Measurements from ENCODE around the gene GNMT.
A peak's percentile ranks its signal among the peaks of the same experiment; 100 is the strongest.

Gene GNMT

DNA sequence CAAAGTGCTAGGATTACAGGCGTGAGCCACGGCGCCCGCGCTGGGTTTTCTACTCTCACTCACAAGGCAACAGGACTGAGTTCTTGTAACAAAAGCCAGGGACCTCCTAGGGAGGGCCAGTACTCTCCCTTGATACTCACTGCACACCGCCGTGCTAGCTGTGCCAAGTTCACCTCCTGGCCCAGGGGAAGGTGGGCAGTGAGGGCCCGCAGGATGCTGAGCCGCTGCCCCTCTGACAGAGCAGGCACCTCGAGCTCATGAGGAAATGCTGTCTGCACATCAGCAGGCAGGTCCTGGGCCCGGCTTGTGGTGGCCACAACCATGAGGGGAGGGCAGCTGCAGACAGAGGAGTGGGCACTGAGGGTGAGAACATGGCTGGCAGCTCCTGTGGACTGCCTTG lies 6.7 kb downstream of the GNMT start:
- TF ChIP-seq, protein P1, sequence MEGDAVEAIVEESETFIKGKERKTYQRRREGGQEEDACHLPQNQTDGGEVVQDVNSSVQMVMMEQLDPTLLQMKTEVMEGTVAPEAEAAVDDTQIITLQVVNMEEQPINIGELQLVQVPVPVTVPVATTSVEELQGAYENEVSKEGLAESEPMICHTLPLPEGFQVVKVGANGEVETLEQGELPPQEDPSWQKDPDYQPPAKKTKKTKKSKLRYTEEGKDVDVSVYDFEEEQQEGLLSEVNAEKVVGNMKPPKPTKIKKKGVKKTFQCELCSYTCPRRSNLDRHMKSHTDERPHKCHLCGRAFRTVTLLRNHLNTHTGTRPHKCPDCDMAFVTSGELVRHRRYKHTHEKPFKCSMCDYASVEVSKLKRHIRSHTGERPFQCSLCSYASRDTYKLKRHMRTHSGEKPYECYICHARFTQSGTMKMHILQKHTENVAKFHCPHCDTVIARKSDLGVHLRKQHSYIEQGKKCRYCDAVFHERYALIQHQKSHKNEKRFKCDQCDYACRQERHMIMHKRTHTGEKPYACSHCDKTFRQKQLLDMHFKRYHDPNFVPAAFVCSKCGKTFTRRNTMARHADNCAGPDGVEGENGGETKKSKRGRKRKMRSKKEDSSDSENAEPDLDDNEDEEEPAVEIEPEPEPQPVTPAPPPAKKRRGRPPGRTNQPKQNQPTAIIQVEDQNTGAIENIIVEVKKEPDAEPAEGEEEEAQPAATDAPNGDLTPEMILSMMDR (IDR thresholded peaks at IDR 0.05; ENCODE audit: insufficient read depth, low read depth, low read length, missing control alignments), result no peak
- H3K4me3 ChIP-seq (ENCODE audit: low read length), result no peak overlapping the region
- DNase-seq (ENCODE audit: low read depth), result no peak

DNA sequence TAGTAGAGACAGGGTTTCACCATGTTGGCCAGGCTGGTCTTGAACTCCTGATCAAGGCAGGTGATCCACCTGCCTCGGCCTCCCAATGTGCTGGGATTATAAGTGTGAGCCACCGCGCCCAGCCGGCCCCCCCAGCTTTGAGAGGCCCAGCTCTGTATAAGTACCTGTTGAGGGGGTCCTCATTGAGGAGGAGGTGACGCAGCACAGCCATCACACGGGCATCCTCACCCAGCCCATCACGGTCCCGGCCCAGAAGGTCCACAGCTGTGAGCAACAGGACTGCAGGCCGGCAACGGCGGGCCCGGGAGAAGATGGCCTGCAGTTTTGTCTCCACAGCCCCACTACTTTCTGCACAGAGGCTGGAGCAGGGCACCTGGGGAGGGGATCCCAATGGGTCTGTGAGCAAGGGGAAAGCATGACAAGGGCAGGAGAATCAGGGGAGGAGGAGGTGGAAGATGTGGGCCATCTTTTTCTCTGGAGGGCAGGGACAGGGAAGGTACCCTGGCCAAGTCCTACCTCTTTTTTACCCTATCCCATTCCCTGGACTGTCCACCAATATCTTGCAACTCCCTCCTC lies 7.7 kb downstream of the GNMT start:
- no peak overlapping the region for H3K4me3 ChIP-seq (ENCODE audit: low read length)
- DNase-seq (ENCODE audit: low read depth), result no peak
- TF ChIP-seq, protein P1 (IDR thresholded peaks at IDR 0.05; ENCODE audit: insufficient read depth, low read depth, low read length, missing control alignments), result no peak

DNA sequence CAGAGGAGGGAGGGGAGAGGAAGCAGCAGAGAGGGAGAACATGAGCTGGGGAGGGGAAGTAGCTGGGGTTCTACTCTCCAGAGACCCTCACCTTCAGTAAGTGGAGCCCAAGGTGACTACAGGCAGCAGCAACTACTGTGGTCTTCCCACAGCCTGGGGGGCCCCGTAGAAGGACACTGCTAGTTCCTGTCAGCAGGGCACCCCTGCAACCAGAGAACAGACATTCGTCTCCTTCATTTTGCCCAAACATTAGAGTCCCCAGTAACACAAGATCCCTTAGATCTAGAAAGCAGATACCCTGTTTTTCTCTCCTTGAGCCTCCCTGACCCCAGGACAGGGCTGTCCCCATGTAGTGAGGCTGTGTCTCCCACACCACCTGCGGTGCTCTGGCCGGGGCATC lies 8.2 kb downstream of the GNMT start:
- no peak for DNase-seq (ENCODE audit: low read depth)
- TF ChIP-seq, protein P1 (IDR thresholded peaks at IDR 0.05; ENCODE audit: insufficient read depth, low read depth, low read length, missing control alignments), result no peak
- H3K4me3 ChIP-seq (ENCODE audit: low read length), result no peak overlapping the region

DNA sequence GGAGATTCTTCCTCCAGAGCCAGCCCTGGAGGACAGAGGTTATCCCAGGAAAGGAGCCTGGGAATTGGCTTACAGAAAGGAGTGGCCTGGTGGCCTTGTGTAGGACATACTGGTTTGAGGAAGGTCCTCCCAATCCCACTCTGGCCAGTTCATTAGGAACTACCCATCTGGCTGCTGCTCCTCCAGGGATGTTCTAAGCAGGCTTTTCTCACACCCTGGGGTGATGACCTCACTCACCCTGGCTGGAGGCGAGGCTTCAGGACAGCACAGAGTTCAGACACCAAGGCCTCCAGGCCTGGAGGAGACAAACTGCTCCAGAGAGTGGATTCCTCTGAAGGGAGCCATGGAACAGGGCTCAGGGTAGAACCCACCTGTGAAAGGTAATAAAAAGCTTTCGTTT lies 8.9 kb downstream of the GNMT start:
- no peak overlapping the region for H3K4me3 ChIP-seq (ENCODE audit: low read length)
- TF ChIP-seq, protein P1 (IDR thresholded peaks at IDR 0.05; ENCODE audit: insufficient read depth, low read depth, low read length, missing control alignments), result no peak
- DNase-seq (ENCODE audit: low read depth), result no peak

DNA sequence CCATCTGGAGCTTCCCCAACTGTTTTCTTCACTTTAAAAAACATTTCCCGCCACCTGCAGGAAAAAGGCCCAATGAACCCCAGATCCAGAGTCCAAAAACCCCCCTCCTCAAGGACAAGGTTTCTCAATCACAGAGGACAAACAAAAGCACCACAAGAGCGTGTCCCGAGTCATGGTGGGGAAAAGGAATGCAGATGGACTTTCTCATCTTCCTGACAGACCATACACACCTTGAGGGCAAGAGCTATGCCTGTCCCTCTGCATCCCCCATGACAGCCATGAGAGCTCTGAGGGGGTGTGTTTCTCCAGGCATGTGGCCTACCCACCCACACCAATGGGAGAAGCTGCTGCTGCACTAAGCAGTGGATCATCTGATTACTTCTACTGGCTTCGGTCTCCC lies 9.4 kb downstream of the GNMT start:
- no peak for DNase-seq (ENCODE audit: low read depth)
- H3K4me3 ChIP-seq (ENCODE audit: low read length), result no peak overlapping the region
- TF ChIP-seq, protein P1 (IDR thresholded peaks at IDR 0.05; ENCODE audit: insufficient read depth, low read depth, low read length, missing control alignments), result no peak

DNA sequence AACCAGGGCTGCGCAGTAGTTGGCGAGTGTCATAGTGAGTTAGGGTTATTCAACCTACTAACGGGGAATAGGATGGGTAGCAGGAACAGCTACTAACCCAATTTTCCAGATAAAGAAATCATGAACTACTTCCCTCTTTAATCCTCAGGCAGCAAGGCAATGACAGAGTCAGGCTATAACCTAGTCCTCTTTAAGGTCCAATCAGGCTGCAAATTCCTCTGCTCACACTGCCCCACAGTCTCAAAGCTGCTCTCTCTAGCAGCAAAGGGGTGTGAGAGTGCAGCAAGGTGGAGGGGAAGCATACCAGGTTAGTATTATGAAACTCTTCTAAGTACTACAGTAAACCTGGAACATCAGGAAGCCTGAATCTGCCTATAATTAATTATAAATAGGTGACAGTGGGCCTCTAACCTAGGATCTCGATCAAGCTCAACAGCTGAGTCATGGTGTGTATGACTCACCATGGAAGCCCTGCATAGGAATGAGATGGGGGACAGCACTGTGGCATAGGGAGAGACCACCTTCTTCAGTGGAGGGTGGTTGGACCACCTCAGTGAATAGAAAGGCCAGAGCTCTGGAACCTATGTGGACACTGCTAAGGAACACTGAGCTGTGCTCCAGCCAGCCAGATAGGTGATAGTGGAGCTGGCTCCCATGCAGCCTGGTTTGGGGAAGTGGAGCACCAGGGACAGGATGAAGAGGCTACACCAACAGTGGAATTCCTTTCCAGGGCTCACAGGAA lies 10.5 kb downstream of the GNMT start:
- TF ChIP-seq, protein P1 (IDR thresholded peaks at IDR 0.05; ENCODE audit: insufficient read depth, low read depth, low read length, missing control alignments), result no peak
- DNase-seq (ENCODE audit: low read depth), result peak; percentile 42
- no peak overlapping the region for H3K4me3 ChIP-seq (ENCODE audit: low read length)

Data from epithelial cell of esophagus (primary cell).